NCI-H1092 (cell line): Measurements from ENCODE around the gene SLC23A3.
A peak's percentile ranks its signal among the peaks of the same experiment; 100 is the strongest.
"Not testable (repeated sequence)": the region's sequence is repeated elsewhere in the genome, so short reads cannot be mapped to it uniquely, and the experiment has no call there.

Experiments used
- DNase-seq: peaks from one replicate; lab custom pipeline; 2025; lab: John Stamatoyannopoulos, UW

The SLC23A3 gene

GRCh38 chr2:219205165-219205538 lies 35.3 kb upstream of the SLC23A3 start:
- no peak for DNase-seq

- no peak for DNase-seq
Measured at GRCh38 chr2:219204425-219205164, 34.8 kb upstream of the SLC23A3 start.

- not testable (repeated sequence) for DNase-seq
Measured at GRCh38 chr2:219201331-219201730, 31.5 kb upstream of the SLC23A3 start.

GRCh38 chr2:219200502-219201326 lies 30.9 kb upstream of the SLC23A3 start:
- DNase-seq = not testable (repeated sequence)

- no peak for DNase-seq
Measured at GRCh38 chr2:219199470-219200211, 29.8 kb upstream of the SLC23A3 start.

GRCh38 chr2:219198974-219199373 lies 29.1 kb upstream of the SLC23A3 start:
- DNase-seq = no peak

GRCh38 chr2:219197388-219197787 lies 27.6 kb upstream of the SLC23A3 start:
- no peak for DNase-seq

- no peak for DNase-seq
Measured at GRCh38 chr2:219186754-219187456, 17.1 kb upstream of the SLC23A3 start.

GRCh38 chr2:219184121-219184520 lies 14.3 kb upstream of the SLC23A3 start:
- no peak for DNase-seq

GRCh38 chr2:219183151-219183772 lies 13.4 kb upstream of the SLC23A3 start:
- no peak for DNase-seq

- no peak for DNase-seq
Measured at GRCh38 chr2:219182331-219183150, 12.7 kb upstream of the SLC23A3 start.

GRCh38 chr2:219181531-219181930 lies 11.7 kb upstream of the SLC23A3 start:
- DNase-seq = no peak

- DNase-seq = no peak
Measured at GRCh38 chr2:219180961-219181360, 11.1 kb upstream of the SLC23A3 start.

GRCh38 chr2:219179601-219180465 lies 10.0 kb upstream of the SLC23A3 start:
- no peak for DNase-seq

GRCh38 chr2:219178377-219179175 lies 8.7 kb upstream of the SLC23A3 start:
- DNase-seq = no peak

- DNase-seq = peak; percentile 68
Measured at GRCh38 chr2:219177552-219178376, 7.9 kb upstream of the SLC23A3 start, which contains the start of gene RETREG2. TSS of gene RETREG2 (plus strand) at chr2:219178275. CDS start at chr2:219178353, 78 bp downstream.

- DNase-seq = peak; percentile 57
Measured at GRCh38 chr2:219176818-219177551, 7.2 kb upstream of the SLC23A3 start, which contains the start of gene CNPPD1. TSS of gene CNPPD1 (minus strand) at chr2:219176925. CDS start at chr2:219176828, 97 bp downstream.
